Sigmoid colon (tissue), 3 donors: Measurements from ENCODE around the gene CDH13.

Source experiments
- CTCF ChIP-seq, 4 experiments: fragments of 450-650 bp in 3 of 4; fragments of 200-600 bp in 1 of 4; IDR thresholded peaks; one replicate each; pipeline ENCODE4 v1.5.1; 2016 to 2019; ENCODE audit warnings: antibody characterized with exemption in 4 of 4, mild to moderate bottlenecking in 3 of 4, moderate library complexity in 2 of 4
- POLR2A ChIP-seq, 2 donors: fragments of 450-650 bp; IDR thresholded peaks; one replicate each; pipeline ENCODE4 v1.6.1; 2016; ENCODE audit warnings: antibody characterized with exemption in 2 of 2, mild to moderate bottlenecking in 2 of 2, moderate library complexity in 2 of 2

- no peak for TF ChIP-seq CTCF (IDR thresholded peaks at IDR 0.05)
- no peak for TF ChIP-seq POLR2A (IDR thresholded peaks at IDR 0.05)
These were observed 997.8 kb downstream of the CDH13 start for GRCh38 chr16:83624429-83625120.
